Fibroblast of lung (primary cell): ENCODE results near the gene TANC1. TPM values are rescaled to one million over a fixed set of nuclear protein-coding genes. Genes with fewer than 3 reads are reported as not detected.

Source experiments
- DNase-seq, 2 donors: peaks; one replicate each; pipeline versions ENCODE4 v3.0.0 to v3.0.0-alpha.2; 2010; ENCODE audit warnings: low read depth in 2 of 2
- H2AFZ ChIP-seq: 2 replicates; pipeline ENCODE4 v1.5.1; 2012; ENCODE audit warnings: low read length, control low read depth, inconsistent platforms
- H3K27ac ChIP-seq: 2 replicates; pipeline ENCODE4 v1.5.1; 2011; ENCODE audit warnings: low read length, control low read depth; ENCODE audit not compliant: insufficient read depth
- H3K27me3 ChIP-seq: 2 replicates; pipeline ENCODE4 v1.5.1; 2011; ENCODE audit warnings: mild to moderate bottlenecking, low read length; ENCODE audit not compliant: control insufficient read depth, insufficient read depth
- H3K36me3 ChIP-seq: 2 replicates; pipeline ENCODE4 v1.5.1; 2011; ENCODE audit warnings: low read length; ENCODE audit not compliant: control insufficient read depth, insufficient read depth
- H3K4me1 ChIP-seq: 2 replicates; pipeline ENCODE4 v1.5.1; 2011; ENCODE audit warnings: low read length; ENCODE audit not compliant: control insufficient read depth, insufficient read depth; ENCODE audit errors: extremely low read depth
- H3K4me2 ChIP-seq: 2 replicates; pipeline ENCODE4 v1.5.1; 2011; ENCODE audit warnings: low read length, control low read depth; ENCODE audit not compliant: insufficient read depth; ENCODE audit errors: extremely low read depth
- H3K4me3 ChIP-seq, 4 experiments: fragments of 200-600 bp in 1 of 4; sonication (generic) in 1 of 4; replicated peaks in 1 of 4; 2 replicates each; pipeline ENCODE4 v1.5.1; 2011 to 2016; ENCODE audit warnings: low read length in 4 of 4, low read depth in 3 of 4, mild to moderate bottlenecking in 3 of 4, control low read depth in 2 of 4, inconsistent platforms in 1 of 4, mixed read lengths in 1 of 4; ENCODE audit not compliant: insufficient read depth in 1 of 4; ENCODE audit errors: control extremely low read depth in 1 of 4
- H3K79me2 ChIP-seq: 2 replicates; pipeline ENCODE4 v1.5.1; 2012; ENCODE audit warnings: mild to moderate bottlenecking, low read length, inconsistent platforms; ENCODE audit not compliant: control insufficient read depth, insufficient read depth
- H3K9ac ChIP-seq: 2 replicates; pipeline ENCODE4 v1.5.1; 2011; ENCODE audit warnings: mild to moderate bottlenecking, low read length, control low read depth; ENCODE audit not compliant: insufficient read depth
- H3K9me3 ChIP-seq: 2 replicates; pipeline ENCODE4 v1.5.1; 2012; ENCODE audit warnings: low read depth, low read length; ENCODE audit not compliant: control insufficient read depth, insufficient read depth
- H4K20me1 ChIP-seq: 2 replicates; pipeline ENCODE4 v1.5.1; 2011; ENCODE audit warnings: low read length; ENCODE audit not compliant: control insufficient read depth, insufficient read depth; ENCODE audit errors: extremely low read depth
- CTCF ChIP-seq, 2 donors: IDR thresholded peaks in 1 of 2; conservative IDR thresholded peaks in 1 of 2; 1 replicate in 1 of 2; 2 replicates in 1 of 2; pipeline ENCODE4 v1.5.1; 2011 to 2012; ENCODE audit warnings: low read length in 2 of 2, control low read depth in 1 of 2, inconsistent platforms in 1 of 2, low read depth in 1 of 2, mild to moderate bottlenecking in 1 of 2
- EZH2 ChIP-seq: IDR thresholded peaks from 2 replicates; pipeline ENCODE4 v1.5.1; 2012; ENCODE audit warnings: low read length, control low read depth, mild to moderate bottlenecking; ENCODE audit errors: missing control alignments
- polyA plus RNA-seq, 2 donors: library from polyadenylated mRNA; depleted of rRNA in 1 of 2; stranded (reverse) in 1 of 2; unstranded in 1 of 2; fragments of >200 nt; gene quantifications; 2 replicates each; pipeline ENCODE4 v1.2.1, GENCODE V29; 2011 to 2012; ENCODE audit warnings: missing spikeins in 1 of 2
- total RNA-seq: library from RNA; depleted of rRNA; stranded (reverse); fragments of >200 nt; gene quantifications from 2 replicates; pipeline ENCODE4 v1.2.1, GENCODE V29; 2014

The TANC1 gene
- total and polyA plus RNA-seq, 2 donors (not counting 1 experiment from before 2014, with no cell fraction given): 32.7 to 41.9 TPM

DNA sequence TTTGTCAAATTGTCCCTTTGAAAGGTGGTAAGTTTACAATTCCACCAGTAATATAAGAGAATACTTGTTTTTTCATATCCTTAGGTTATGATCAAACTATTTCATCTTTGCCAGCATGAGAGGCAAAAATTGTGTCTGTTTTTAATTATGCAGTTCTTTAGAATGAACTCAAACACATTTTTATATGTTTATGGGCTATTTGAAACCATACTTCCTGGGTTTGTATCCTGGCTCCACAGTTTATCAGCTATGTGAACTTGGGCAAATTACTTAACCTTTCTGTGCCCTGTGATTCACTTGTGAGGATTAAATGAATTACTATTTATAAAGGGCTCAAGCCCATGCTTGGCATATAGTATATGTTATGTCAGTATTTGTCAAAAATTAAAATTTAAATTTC is 109.4 kb downstream of the TANC1 start:
- H3K9me3 ChIP-seq: no peaks in the 10 kb centered on the region
- H3K4me2 ChIP-seq: no peak overlapping the region
- H3K4me1 ChIP-seq: peaks cover 21% of the 10 kb centered on the region
- no peak overlapping the region for H2AFZ ChIP-seq
- peaks cover 9% of the 10 kb centered on the region for H3K79me2 ChIP-seq
- no peak overlapping the region for H3K4me3 ChIP-seq
- no peaks in the 10 kb centered on the region for H3K27me3 ChIP-seq
- no peak for TF ChIP-seq EZH2
- no peak for TF ChIP-seq CTCF (conservative IDR thresholded peaks at IDR 0.05 in 1 of 2, IDR thresholded peaks at IDR 0.05 in 1 of 2; ENCODE audit: low read depth in 1 of 2, low read length in 2 of 2)
- H3K9ac ChIP-seq: no peak overlapping the region
- H4K20me1 ChIP-seq: no peaks in the 10 kb centered on the region
- H3K27ac ChIP-seq: no peak overlapping the region
- DNase-seq: no peak
- no peaks in the 10 kb centered on the region for H3K36me3 ChIP-seq

- H3K27me3 ChIP-seq: no peaks in the 10 kb centered on the region
- peaks cover 20% of the 10 kb centered on the region for H3K4me1 ChIP-seq
- H3K36me3 ChIP-seq: no peaks in the 10 kb centered on the region
- H4K20me1 ChIP-seq: no peaks in the 10 kb centered on the region
- no peak overlapping the region for H2AFZ ChIP-seq
- no peak overlapping the region for H3K4me3 ChIP-seq
- TF ChIP-seq CTCF (conservative IDR thresholded peaks at IDR 0.05 in 1 of 2, IDR thresholded peaks at IDR 0.05 in 1 of 2; ENCODE audit: low read depth in 1 of 2, low read length in 2 of 2): no peak
- DNase-seq: no peak
- H3K4me2 ChIP-seq: no peak overlapping the region
- no peak overlapping the region for H3K9ac ChIP-seq
- H3K27ac ChIP-seq: no peak overlapping the region
- H3K79me2 ChIP-seq: peaks cover 9% of the 10 kb centered on the region
- H3K9me3 ChIP-seq: no peaks in the 10 kb centered on the region
Measured at GRCh38 chr2:159078443-159078842, 110.0 kb downstream of the TANC1 start.

DNA sequence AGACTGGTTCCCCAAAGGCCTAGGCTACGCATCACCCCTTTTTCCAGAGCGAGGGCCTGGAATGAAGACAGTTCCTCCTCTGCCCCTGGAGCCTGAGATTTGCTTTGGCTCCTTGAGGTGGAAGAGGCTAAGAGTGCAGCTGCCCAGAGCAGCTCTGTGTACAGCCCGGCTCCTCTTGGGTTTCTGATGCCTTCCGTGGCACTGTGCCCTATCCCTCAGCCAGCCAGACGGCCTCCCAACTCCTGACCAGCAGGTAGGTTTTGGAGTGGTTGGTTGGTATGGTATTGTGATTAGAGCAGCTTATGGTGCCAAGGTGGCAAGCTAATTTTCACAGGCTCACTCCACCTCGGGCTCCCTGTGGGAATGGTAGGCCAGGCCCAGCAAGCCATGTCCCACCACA is 112.2 kb downstream of the TANC1 start:
- no peak overlapping the region for H2AFZ ChIP-seq
- DNase-seq: no peak
- H3K9ac ChIP-seq: no peak overlapping the region
- H3K4me3 ChIP-seq: no peak overlapping the region
- no peaks in the 10 kb centered on the region for H3K27me3 ChIP-seq
- H3K79me2 ChIP-seq: peaks cover 5% of the 10 kb centered on the region
- H3K36me3 ChIP-seq: no peaks in the 10 kb centered on the region
- H4K20me1 ChIP-seq: no peaks in the 10 kb centered on the region
- peaks cover 23% of the 10 kb centered on the region for H3K4me1 ChIP-seq
- H3K27ac ChIP-seq: no peak overlapping the region
- TF ChIP-seq EZH2: no peak
- no peaks in the 10 kb centered on the region for H3K9me3 ChIP-seq
- H3K4me2 ChIP-seq: no peak overlapping the region
